DMS53 (cell line): ENCODE results near the gene POLD3.

Experiments
- DNase-seq: peaks from one replicate; lab custom pipeline; 2025; lab: John Stamatoyannopoulos, UW

Gene POLD3, protein sequence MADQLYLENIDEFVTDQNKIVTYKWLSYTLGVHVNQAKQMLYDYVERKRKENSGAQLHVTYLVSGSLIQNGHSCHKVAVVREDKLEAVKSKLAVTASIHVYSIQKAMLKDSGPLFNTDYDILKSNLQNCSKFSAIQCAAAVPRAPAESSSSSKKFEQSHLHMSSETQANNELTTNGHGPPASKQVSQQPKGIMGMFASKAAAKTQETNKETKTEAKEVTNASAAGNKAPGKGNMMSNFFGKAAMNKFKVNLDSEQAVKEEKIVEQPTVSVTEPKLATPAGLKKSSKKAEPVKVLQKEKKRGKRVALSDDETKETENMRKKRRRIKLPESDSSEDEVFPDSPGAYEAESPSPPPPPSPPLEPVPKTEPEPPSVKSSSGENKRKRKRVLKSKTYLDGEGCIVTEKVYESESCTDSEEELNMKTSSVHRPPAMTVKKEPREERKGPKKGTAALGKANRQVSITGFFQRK

DNA sequence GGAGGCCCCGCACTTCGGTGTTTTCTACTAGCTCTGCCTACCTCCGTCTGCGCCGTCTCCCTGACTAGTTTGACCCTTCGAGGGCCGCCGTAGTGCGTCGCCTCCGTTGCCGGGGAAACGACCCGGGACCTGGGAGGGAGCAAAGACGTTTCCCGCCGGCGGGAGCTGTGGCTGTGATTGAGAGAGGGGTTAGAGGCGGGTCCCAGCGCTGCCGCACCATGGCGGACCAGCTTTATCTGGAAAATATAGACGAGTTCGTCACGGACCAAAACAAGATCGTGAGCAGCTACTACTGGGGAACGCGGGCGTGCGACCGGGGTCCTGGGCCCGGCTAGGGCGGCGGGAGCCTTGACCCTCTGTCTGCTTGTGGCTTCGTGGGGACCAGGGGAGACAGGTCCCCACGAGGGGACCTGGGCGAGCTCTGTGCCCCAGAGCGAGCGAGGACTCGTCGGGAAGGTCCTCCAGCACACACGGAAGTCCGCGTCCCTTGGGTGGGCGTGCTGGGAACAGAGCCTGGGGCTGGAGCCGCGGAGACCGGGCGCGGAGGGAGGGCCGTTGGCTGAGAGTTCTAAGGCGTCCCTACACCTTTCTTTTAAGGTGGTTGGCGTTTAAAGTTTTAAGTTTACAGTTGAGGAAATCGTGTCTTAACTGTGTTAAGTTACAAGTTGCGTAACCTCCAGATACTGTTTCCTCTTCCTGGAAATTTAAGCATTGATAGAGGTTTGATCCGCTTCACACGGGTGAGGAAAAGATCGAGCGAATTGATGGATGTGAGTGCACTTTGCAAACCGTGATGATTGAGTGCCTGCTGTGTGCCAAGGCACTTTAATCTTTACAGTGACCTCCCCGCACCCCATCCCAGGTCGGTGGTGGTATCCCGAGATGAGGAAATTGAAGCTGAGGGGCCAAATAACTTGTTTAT is at the start of gene POLD3:
Gene POLD3, plus strand, starts transcription at position 142 of the 922 bp plus-strand sequence. Its CDS starts 77 bp downstream, at position 219.
- peak; percentile 100 for DNase-seq

GRCh38 chr11:74543991-74544390 is 48.4 kb upstream of the POLD3 start:
- peak; percentile 95 for DNase-seq

DNA sequence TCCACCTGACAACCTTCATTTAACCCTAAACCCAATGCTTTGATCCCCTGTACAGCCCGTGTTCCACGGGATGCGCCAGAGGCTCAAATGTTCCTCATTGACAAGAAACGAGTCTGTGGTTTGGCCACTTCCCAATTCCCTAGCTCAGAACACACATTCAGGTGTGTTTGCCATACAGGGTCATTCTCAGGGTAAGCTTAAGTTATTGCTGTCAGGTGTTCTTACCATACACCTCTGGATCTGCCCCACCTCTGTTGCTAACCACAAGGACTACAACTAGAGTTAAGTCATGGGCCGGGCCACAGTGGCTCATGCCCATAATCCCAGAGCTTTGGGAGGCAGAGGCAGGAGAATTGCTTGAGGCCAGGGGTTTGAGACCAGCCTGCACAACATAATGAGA is 45.6 kb upstream of the POLD3 start:
- DNase-seq, result peak; percentile 66

- no peak for DNase-seq
Measured at GRCh38 chr11:74550991-74551753, 41.2 kb upstream of the POLD3 start.

DNA sequence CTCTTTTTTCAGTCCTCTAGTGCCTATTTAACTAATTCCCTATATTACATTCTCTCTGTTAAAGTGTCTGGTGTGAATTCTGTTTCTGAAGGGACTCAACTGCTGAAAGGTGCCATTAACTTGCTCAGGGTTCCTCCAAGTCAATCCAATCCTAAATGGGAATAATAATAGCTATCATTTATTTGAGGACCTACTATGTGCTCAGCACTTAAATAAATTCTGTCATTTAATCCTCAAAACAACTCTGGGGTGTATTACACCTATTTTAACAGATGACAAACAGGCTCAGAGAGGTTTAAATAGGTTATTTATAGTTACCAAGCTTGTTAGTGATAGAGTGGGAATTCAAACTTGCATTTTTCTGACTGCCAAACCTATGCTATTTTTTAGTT is 40.6 kb upstream of the POLD3 start:
- no peak for DNase-seq

DNA sequence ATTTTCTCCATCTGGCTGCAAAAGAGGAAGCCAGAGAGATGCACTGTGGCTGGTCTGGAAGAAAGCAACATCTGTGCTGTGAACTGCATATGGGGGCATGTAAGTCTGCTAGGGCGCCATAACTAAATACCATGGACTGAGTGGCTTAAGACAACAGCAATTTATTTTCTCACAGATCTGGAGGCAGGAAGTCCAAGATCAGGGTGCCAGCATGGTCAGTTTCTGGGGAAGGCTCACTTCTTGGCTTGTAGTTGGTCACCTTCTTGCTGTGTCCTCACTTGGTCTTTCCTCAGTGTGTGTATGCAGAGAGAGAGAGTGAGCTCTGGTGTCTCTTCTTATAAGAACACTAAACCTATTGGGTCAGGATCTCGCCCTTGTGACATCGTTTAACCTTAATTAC is 34.9 kb upstream of the POLD3 start:
- DNase-seq, result no peak

- peak; percentile 78 for DNase-seq
Measured at GRCh38 chr11:74559110-74559933, 33.1 kb upstream of the POLD3 start.

DNA sequence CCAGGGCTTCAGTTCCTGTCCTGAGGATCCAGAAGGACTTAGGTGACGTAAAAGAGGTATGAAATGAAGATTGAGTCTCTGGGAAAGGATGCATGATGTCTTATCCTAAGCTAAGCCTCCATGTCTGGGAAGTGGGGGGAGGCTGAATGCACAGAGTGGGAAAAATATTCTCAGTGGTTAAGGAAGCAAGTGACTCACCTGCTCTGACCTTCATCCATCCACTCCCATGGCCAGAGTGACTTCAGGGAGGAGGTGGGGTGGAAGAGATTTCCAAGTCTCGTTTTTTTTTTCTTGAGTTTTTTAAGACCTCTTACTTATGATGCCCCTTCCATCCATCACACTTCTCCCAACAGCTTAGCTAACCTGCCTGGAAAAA is 32.5 kb upstream of the POLD3 start:
- DNase-seq, result no peak

DNA sequence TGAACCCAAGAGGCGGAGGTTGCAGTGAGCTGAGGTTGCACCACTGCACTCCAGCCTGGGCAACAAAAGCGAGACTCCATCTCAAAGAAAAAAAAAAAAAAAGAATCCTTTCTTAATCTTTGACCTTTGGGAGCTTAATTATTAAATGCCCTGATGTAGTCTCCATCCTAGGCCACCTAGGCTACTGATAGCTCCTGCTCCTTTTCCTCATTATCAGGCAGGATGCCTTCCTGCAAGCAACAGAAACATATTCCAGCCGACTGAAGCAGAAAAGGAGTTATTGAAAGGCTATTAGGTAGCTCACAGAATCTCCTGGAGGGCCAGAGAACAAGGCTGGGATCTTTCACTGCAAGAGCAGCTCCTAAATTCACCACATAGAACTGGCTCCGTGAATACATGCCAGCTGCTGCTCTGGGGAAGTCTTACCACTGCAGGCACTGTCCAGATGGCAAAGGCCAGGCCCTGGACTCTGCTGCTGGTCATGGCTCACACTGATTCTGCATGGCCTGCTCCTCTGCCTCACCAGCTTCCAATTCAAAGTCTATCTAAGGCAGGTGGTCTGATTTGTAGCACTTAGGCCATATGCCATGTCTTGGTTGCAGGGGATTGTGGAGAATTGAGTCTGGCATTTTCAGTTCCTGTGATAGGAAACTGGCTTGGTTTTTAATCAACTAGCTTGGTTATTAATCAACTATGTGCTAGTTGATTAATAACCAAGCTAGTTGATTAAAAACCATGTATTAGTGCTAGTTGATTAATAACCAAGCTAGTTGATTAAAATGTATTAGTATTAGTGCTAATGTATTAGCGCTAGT is 26.0 kb upstream of the POLD3 start:
- DNase-seq, result no peak

- DNase-seq, result no peak
Measured at GRCh38 chr11:74568028-74568427, 24.4 kb upstream of the POLD3 start.

GRCh38 chr11:74570266-74571061 is 21.9 kb upstream of the POLD3 start:
- DNase-seq, result peak; percentile 91

DNA sequence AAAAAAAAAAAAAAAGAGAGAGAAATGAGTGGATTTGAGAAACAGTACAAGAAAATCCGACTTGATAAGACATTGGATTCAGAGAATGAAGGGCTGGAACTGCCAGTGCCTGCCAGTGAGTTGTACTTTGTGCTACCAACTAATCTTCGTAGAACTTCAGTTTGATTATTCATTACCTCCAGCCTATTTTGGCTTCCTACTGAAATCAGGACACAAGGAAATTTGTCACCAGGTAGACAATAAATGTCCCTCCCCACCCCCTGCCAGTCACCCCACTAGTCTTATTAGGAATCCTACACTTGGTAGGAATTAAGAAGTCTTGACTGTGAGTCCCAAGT is 21.4 kb upstream of the POLD3 start:
- DNase-seq, result no peak

DNA sequence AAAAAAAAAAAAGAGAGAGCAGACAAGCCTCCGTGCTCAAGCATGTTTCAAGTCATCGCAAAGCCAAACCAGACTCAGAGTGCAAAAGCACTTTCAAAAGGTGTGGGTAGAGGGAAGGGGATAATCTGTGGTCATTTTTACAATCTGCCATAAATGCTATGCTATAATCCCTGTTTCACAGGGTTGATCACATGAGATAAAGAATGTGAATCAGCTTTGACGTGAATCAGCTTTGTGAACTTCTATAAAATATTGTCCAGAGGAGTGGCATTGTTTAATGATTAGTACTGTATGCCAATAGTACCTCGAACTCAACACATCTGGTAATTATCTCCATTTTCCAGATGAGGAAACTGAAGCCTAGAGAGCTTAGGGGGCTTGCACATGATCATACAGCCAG is 20.0 kb upstream of the POLD3 start:
- DNase-seq, result no peak

- no peak for DNase-seq
Measured at GRCh38 chr11:74574563-74574962, 17.8 kb upstream of the POLD3 start.

GRCh38 chr11:74575999-74576398 is 16.4 kb upstream of the POLD3 start:
- no peak for DNase-seq

DNA sequence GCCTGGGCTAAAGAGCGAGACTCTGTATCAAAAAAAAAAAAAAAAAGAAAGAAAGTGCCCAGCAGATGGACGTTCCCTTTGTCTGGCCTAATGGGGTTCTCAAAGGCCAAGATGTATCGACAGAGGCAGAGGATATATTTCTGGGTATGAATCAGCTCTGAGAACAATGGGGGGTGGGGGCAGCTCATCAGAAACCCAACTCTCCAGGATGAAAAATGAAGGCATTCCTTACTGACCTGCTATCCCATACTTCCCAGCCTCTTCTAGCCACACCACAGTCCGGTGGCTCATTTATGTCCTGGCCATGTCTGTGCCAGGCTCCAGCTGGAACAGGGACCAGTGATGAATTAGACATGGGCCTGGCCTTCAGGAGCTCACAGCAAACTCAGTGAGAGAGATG is 15.2 kb upstream of the POLD3 start:
- peak; percentile 60 for DNase-seq

DNA sequence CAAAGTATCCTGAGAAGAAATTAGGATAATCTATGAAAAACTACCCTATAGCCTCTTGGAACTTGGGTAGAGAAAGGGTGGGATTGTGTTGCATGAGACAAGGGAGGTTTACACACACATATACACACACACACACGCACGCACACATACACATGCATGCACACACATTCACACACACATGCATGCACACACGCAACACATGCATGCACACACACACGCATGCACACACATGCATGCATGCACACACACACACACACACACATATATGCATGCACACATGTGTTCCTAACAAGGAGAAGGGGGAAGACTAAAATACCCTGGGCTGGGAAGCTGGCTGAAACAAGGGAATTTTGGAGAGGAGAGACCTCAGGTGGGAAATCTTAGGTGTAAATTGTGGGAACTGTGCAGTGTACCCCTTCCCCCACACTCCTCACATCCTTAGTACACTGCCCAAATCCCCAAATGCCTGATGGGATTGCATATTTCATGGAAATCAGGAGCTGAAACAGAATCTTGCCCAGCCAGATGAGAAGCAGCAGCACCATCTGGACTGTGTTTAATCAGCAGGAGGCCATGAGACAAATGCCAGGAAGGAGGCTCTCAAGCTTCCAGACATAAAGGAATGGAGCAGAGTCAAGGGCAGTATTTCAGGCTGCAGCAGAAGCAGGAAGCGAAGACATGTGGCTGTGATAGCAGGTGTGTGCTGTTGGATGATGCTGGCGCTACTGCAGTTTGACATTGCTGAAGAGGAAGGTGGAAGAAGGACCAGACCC is 14.6 kb upstream of the POLD3 start:
- peak; percentile 96 for DNase-seq

DNA sequence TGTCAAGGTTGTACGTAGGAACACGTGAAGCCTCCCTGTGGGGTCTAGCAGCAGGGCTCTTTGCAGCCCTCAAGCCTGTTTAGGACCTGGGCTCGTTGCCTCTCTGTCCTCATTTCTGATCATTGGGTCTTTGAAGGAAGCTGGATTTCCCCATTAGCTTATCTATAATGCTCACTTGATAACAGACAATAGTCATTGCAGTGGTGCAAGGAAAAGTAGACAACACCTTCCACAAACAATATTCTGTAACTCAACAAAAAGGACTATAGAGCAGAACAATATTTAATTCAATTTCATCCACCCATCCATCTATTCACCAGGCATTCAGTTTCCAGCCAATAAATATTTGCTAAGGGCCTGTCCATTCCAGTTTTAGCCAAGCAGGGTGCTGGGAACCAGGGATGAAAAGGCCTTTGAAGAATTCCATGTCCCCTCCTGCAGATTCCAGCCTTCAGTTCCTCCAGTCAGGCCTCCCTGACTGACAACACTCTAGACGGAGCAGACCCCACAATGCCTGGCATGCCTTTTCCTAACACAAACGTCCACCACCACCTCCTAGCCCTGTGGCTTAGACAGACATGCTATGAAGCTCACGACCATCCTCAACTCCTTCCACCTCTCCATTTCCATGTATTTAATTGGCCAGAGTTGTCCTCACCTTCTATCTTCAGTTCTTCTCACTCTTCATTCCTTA is 12.7 kb upstream of the POLD3 start:
- DNase-seq, result peak; percentile 46
